ENCODE measurements around the gene RXRA.

The RXRA gene

DNA sequence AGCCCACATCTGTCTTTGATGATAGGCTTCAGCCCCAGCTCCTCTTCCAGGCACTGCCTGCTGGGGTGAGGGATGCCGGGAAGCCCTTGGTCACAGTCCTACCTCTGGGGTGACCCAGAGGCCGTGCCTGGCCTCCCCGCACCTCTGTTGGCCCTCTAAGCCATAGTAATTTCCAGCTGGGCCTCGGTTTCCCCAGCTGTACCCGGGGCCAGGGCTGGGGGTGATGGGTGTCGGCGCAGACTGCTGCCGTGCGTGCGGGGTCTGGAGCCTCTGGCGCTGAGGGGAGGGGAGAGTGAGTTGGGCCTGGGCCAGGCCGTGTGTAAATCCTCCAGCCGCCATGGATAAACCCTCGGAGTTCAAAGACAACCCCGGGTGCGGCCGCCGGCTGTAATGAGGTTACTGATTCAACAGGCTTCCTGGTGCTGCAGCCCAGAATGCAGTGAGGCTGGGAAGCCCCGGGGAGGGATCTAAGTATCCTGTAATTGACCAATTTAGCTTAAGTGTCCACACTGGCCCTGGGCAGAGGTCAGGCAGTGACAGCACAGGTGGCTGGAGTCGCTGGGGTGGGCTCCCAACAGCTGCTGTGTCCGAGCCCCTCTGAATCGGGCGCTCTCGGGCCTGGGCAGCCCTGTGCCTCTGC lies 7.1 kb downstream of the RXRA start:
- Histone ChIP-seq H3K4me3 (ENCODE audit: insufficient read depth in 1 of 2, low read depth in 1 of 2, low read length in 2 of 2) (no peak overlapping the region), H3K18ac (ENCODE audit: low read depth in 1 of 2, low read length in 2 of 2) (no peak overlapping the region), H3K9ac (ENCODE audit: low read length) (peak overlapping the region; percentile 38), H4K8ac (ENCODE audit: low read length) (no peak overlapping the region), H2BK120ac (ENCODE audit: low read depth, low read length) (no peak overlapping the region), H3K4ac (ENCODE audit: low read depth in 1 of 2, low read length in 2 of 2) (no peak overlapping the region), H3K79me1 (replicated peaks; ENCODE audit: low read length, poor library complexity, severe bottlenecking) (peaks cover 48% of the 10 kb centered on the region), H3K23ac (ENCODE audit: low read length in 2 of 2) (no peak overlapping the region), H2BK15ac (ENCODE audit: low read depth, poor library complexity, severe bottlenecking) (no peak overlapping the region), H4K91ac (ENCODE audit: low read length) (peak overlapping the region; percentile 64), H2BK5ac (ENCODE audit: low read depth, low read length, poor library complexity, severe bottlenecking) (no peak overlapping the region), H2BK12ac (ENCODE audit: low read length in 2 of 2) (no peak overlapping the region), H3K27me3 (ENCODE audit: control insufficient read depth in 1 of 2, insufficient read depth in 1 of 2, low read length in 2 of 2) (no peaks in the 10 kb centered on the region), H3K4me1 (ENCODE audit: control insufficient read depth, insufficient read depth, low read depth, low read length) (peaks cover 92% of the 10 kb centered on the region), H3K14ac (ENCODE audit: low read length in 2 of 2) (no peak overlapping the region), H3K27ac (ENCODE audit: low read length, poor library complexity, severe bottlenecking) (peak overlapping the region; percentile 40), H3K4me2 (ENCODE audit: low read length, poor library complexity, severe bottlenecking) (peak overlapping the region; percentile 35), H2AK5ac (ENCODE audit: low read length, severe bottlenecking) (no peak overlapping the region), H3K36me3 (ENCODE audit: control insufficient read depth in 1 of 2, insufficient read depth in 2 of 2, low read depth in 1 of 2, low read length in 2 of 2) (peaks cover 5 to 6% of the 10 kb centered on the region in 2 experiments), H2AFZ (ENCODE audit: low read depth, low read length) (no peak overlapping the region), H3K9me3 (ENCODE audit: control insufficient read depth, low read length) (no peaks in the 10 kb centered on the region)
- DNase-seq = no peak
- WGBS = 86% methylated on average over 24 of the region's 24 CpGs

DNA sequence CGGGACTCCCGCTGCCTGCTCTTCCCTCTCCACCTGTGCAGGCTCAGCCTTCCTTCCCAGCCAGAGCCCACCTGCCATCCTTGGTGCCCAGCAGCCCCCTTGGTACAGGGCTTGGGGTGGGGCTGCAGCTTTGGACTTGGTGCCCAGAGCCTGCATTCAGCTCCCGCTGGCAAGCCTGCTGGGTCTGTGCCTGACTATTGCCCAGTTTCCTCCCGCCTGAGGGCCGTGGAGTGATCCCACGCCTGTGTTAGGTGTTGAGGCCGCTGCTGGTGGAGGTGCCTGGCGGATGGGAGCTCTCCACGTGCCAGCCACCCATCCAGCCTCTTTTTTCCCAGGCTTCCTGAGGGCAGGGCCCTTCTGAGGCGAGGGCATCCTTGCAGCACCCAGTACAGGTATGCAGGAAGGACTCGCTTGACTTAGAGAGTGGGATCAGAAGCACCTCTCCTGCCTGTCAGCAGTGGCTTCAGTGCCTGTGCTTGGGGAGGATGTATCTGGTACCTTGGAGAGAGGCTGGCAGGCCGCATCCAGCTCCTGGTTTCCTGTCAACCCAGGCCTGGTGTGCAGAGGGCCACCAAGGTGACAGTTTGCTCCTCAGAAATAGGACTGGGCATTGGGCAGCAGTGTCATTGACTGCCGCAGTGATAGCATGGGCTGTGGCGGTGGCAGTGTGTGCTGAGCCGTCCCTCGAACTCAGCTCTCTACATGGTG lies 7.8 kb downstream of the RXRA start:
- H4K91ac ChIP-seq (ENCODE audit: low read length) = peak overlapping the region; percentile 64
- H2AK5ac ChIP-seq (ENCODE audit: low read length, severe bottlenecking) = peak overlapping the region; percentile 1
- H3K79me1 ChIP-seq (replicated peaks; ENCODE audit: low read length, poor library complexity, severe bottlenecking) = peaks cover 48% of the 10 kb centered on the region
- H3K4ac ChIP-seq (ENCODE audit: low read depth in 1 of 2, low read length in 2 of 2) = no peak overlapping the region
- H2BK120ac ChIP-seq (ENCODE audit: low read depth, low read length) = no peak overlapping the region
- no peaks in the 10 kb centered on the region for H3K27me3 ChIP-seq (ENCODE audit: control insufficient read depth in 1 of 2, insufficient read depth in 1 of 2, low read length in 2 of 2)
- peaks cover 5 to 7% of the 10 kb centered on the region in 2 experiments for H3K36me3 ChIP-seq (ENCODE audit: control insufficient read depth in 1 of 2, insufficient read depth in 2 of 2, low read depth in 1 of 2, low read length in 2 of 2)
- H3K9me3 ChIP-seq (ENCODE audit: control insufficient read depth, low read length) = no peaks in the 10 kb centered on the region
- no peak for DNase-seq
- H2BK5ac ChIP-seq (ENCODE audit: low read depth, low read length, poor library complexity, severe bottlenecking) = no peak overlapping the region
- no peak overlapping the region for H4K8ac ChIP-seq (ENCODE audit: low read length)
- H3K14ac ChIP-seq (ENCODE audit: low read length in 2 of 2) = peak overlapping the region in 1 of 2 experiments; percentile 57
- H2BK15ac ChIP-seq (ENCODE audit: low read depth, poor library complexity, severe bottlenecking) = no peak overlapping the region
- 93% methylated on average over 16 of the region's 16 CpGs for WGBS
- H3K9ac ChIP-seq (ENCODE audit: low read length) = peak overlapping the region; percentile 38
- H2AFZ ChIP-seq (ENCODE audit: low read depth, low read length) = no peak overlapping the region
- no peak overlapping the region for H2BK12ac ChIP-seq (ENCODE audit: low read length in 2 of 2)
- peak overlapping the region; percentile 40 for H3K27ac ChIP-seq (ENCODE audit: low read length, poor library complexity, severe bottlenecking)
- no peak overlapping the region for H3K23ac ChIP-seq (ENCODE audit: low read length in 2 of 2)
- H3K4me1 ChIP-seq (ENCODE audit: control insufficient read depth, insufficient read depth, low read depth, low read length) = peaks cover 93% of the 10 kb centered on the region
- no peak overlapping the region for H3K4me2 ChIP-seq (ENCODE audit: low read length, poor library complexity, severe bottlenecking)
- H3K18ac ChIP-seq (ENCODE audit: low read depth in 1 of 2, low read length in 2 of 2) = no peak overlapping the region
- no peak overlapping the region for H3K4me3 ChIP-seq (ENCODE audit: insufficient read depth in 1 of 2, low read depth in 1 of 2, low read length in 2 of 2)

GRCh38 chr9:134335061-134335460 lies 8.8 kb downstream of the RXRA start:
- 86% methylated on average over 2 of the region's 2 CpGs for WGBS
- Histone ChIP-seq H3K4me2 (ENCODE audit: low read length, poor library complexity, severe bottlenecking) (no peak overlapping the region), H4K8ac (ENCODE audit: low read length) (no peak overlapping the region), H3K4me1 (ENCODE audit: control insufficient read depth, insufficient read depth, low read depth, low read length) (peaks cover 94% of the 10 kb centered on the region), H3K14ac (ENCODE audit: low read length in 2 of 2) (peak overlapping the region in 1 of 2 experiments; percentile 14), H3K4ac (ENCODE audit: low read depth in 1 of 2, low read length in 2 of 2) (no peak overlapping the region), H3K9ac (ENCODE audit: low read length) (no peak overlapping the region), H3K23ac (ENCODE audit: low read length in 2 of 2) (no peak overlapping the region), H2BK12ac (ENCODE audit: low read length in 2 of 2) (no peak overlapping the region), H3K27me3 (ENCODE audit: control insufficient read depth in 1 of 2, insufficient read depth in 1 of 2, low read length in 2 of 2) (no peaks in the 10 kb centered on the region), H4K91ac (ENCODE audit: low read length) (no peak overlapping the region), H3K27ac (ENCODE audit: low read length, poor library complexity, severe bottlenecking) (peak overlapping the region; percentile 31), H2BK120ac (ENCODE audit: low read depth, low read length) (no peak overlapping the region), H2AFZ (ENCODE audit: low read depth, low read length) (no peak overlapping the region), H2AK5ac (ENCODE audit: low read length, severe bottlenecking) (peak overlapping the region; percentile 3), H2BK5ac (ENCODE audit: low read depth, low read length, poor library complexity, severe bottlenecking) (no peak overlapping the region), H3K79me1 (replicated peaks; ENCODE audit: low read length, poor library complexity, severe bottlenecking) (peaks cover 50% of the 10 kb centered on the region), H3K18ac (ENCODE audit: low read depth in 1 of 2, low read length in 2 of 2) (no peak overlapping the region), H2BK15ac (ENCODE audit: low read depth, poor library complexity, severe bottlenecking) (no peak overlapping the region), H3K9me3 (ENCODE audit: control insufficient read depth, low read length) (no peaks in the 10 kb centered on the region), H3K4me3 (ENCODE audit: insufficient read depth in 1 of 2, low read depth in 1 of 2, low read length in 2 of 2) (no peak overlapping the region), H3K36me3 (ENCODE audit: control insufficient read depth in 1 of 2, insufficient read depth in 2 of 2, low read depth in 1 of 2, low read length in 2 of 2) (peaks cover 5 to 11% of the 10 kb centered on the region in 2 experiments)
- peak; percentile 50 for DNase-seq

- H3K4me1 ChIP-seq (ENCODE audit: control insufficient read depth, insufficient read depth, low read depth, low read length) = peaks cover 89% of the 10 kb centered on the region
- H3K18ac ChIP-seq (ENCODE audit: low read depth in 1 of 2, low read length in 2 of 2) = no peak overlapping the region
- H3K23ac ChIP-seq (ENCODE audit: low read length in 2 of 2) = no peak overlapping the region
- no peaks in the 10 kb centered on the region for H3K27me3 ChIP-seq (ENCODE audit: control insufficient read depth in 1 of 2, insufficient read depth in 1 of 2, low read length in 2 of 2)
- H3K36me3 ChIP-seq (ENCODE audit: control insufficient read depth in 1 of 2, insufficient read depth in 2 of 2, low read depth in 1 of 2, low read length in 2 of 2) = peaks cover 5 to 11% of the 10 kb centered on the region in 2 experiments
- H3K9me3 ChIP-seq (ENCODE audit: control insufficient read depth, low read length) = no peaks in the 10 kb centered on the region
- H3K79me1 ChIP-seq (replicated peaks; ENCODE audit: low read length, poor library complexity, severe bottlenecking) = peaks cover 44% of the 10 kb centered on the region
- WGBS = 92% methylated on average over 19 of the region's 20 CpGs
- H3K4me2 ChIP-seq (ENCODE audit: low read length, poor library complexity, severe bottlenecking) = no peak overlapping the region
- no peak overlapping the region for H3K9ac ChIP-seq (ENCODE audit: low read length)
- H3K27ac ChIP-seq (ENCODE audit: low read length, poor library complexity, severe bottlenecking) = peak overlapping the region; percentile 31
- no peak overlapping the region for H3K4me3 ChIP-seq (ENCODE audit: insufficient read depth in 1 of 2, low read depth in 1 of 2, low read length in 2 of 2)
- H2BK12ac ChIP-seq (ENCODE audit: low read length in 2 of 2) = no peak overlapping the region
- H3K4ac ChIP-seq (ENCODE audit: low read depth in 1 of 2, low read length in 2 of 2) = no peak overlapping the region
- no peak overlapping the region for H4K91ac ChIP-seq (ENCODE audit: low read length)
- DNase-seq = no peak
- no peak overlapping the region for H4K8ac ChIP-seq (ENCODE audit: low read length)
- no peak overlapping the region for H3K14ac ChIP-seq (ENCODE audit: low read length in 2 of 2)
- H2AK5ac ChIP-seq (ENCODE audit: low read length, severe bottlenecking) = peak overlapping the region; percentile 54
- H2BK120ac ChIP-seq (ENCODE audit: low read depth, low read length) = no peak overlapping the region
- H2AFZ ChIP-seq (ENCODE audit: low read depth, low read length) = no peak overlapping the region
- H2BK15ac ChIP-seq (ENCODE audit: low read depth, poor library complexity, severe bottlenecking) = no peak overlapping the region
- no peak overlapping the region for H2BK5ac ChIP-seq (ENCODE audit: low read depth, low read length, poor library complexity, severe bottlenecking)
These were observed 9.4 kb downstream of the RXRA start for GRCh38 chr9:134335486-134336220.

All from mesenchymal stem cell (in vitro differentiated cells and primary cell).